Measurements from ENCODE around the gene CORO2B. TPM values are rescaled to one million over a fixed set of nuclear protein-coding genes. Genes with fewer than 3 reads are reported as not detected.

CORO2B gene
- polyA plus RNA-seq, 1 donor from 2014 or later: 15.1 TPM

GRCh38 chr15:68615301-68615700 lies 36.5 kb downstream of the CORO2B start:
- no peak overlapping the region for H3K4me3 ChIP-seq (ENCODE audit: low read length)
- no peaks in the 10 kb centered on the region for H3K36me3 ChIP-seq (ENCODE audit: insufficient read depth, low read length)
- H3K79me2 ChIP-seq (replicated peaks; ENCODE audit: insufficient read depth, low read length): peaks cover 10% of the 10 kb centered on the region
- no peaks in the 10 kb centered on the region for H3K27me3 ChIP-seq (ENCODE audit: insufficient read depth, low read depth, low read length)
- TF ChIP-seq MXI1 (conservative IDR thresholded peaks at IDR 0.05; ENCODE audit: poor library complexity, severe bottlenecking): no peak
- TF ChIP-seq SMC3 (conservative IDR thresholded peaks at IDR 0.05; ENCODE audit: poor library complexity): no peak
- TF ChIP-seq POLR2AphosphoS5 (IDR thresholded peaks at IDR 0.05): no peak
- no peak for TF ChIP-seq REST (IDR thresholded peaks at IDR 0.05; ENCODE audit: borderline replicate concordance)
- TF ChIP-seq RAD21 (conservative IDR thresholded peaks at IDR 0.05): no peak
- no peak for TF ChIP-seq CTCF (IDR thresholded peaks at IDR 0.05; ENCODE audit: poor library complexity, severe bottlenecking)
- no peak for TF ChIP-seq EZH2 (IDR thresholded peaks at IDR 0.05; ENCODE audit: borderline replicate concordance, insufficient read depth, low read length, poor library complexity, severe bottlenecking)
- TF ChIP-seq TAF1 (IDR thresholded peaks at IDR 0.05; ENCODE audit: low read depth): no peak
- TF ChIP-seq EP300 (conservative IDR thresholded peaks at IDR 0.05; ENCODE audit: poor library complexity, severe bottlenecking): no peak
- H3K4me2 ChIP-seq (ENCODE audit: low read length): no peak overlapping the region
- H3K9me3 ChIP-seq (ENCODE audit: low read length): no peaks in the 10 kb centered on the region
- no peak overlapping the region for H3K9ac ChIP-seq (ENCODE audit: low read length)
- no peaks in the 10 kb centered on the region for H3K9me2 ChIP-seq (ENCODE audit: insufficient read depth, low read length)
- no peak overlapping the region for H2AFZ ChIP-seq (ENCODE audit: low read depth, low read length)
- H3F3A ChIP-seq (ENCODE audit: insufficient read depth, low read length, poor library complexity, severe bottlenecking): no peaks in the 10 kb centered on the region
- H4K20me1 ChIP-seq (ENCODE audit: insufficient read depth): no peaks in the 10 kb centered on the region
- H3K27ac ChIP-seq (ENCODE audit: low read length): no peak overlapping the region

GRCh38 chr15:68615811-68616210 lies 37.0 kb downstream of the CORO2B start:
- Histone ChIP-seq H3K79me2 (replicated peaks; ENCODE audit: insufficient read depth, low read length) (peaks cover 10% of the 10 kb centered on the region), H3K9ac (ENCODE audit: low read length) (no peak overlapping the region), H3K9me2 (ENCODE audit: insufficient read depth, low read length) (no peaks in the 10 kb centered on the region), H3K4me2 (ENCODE audit: low read length) (no peak overlapping the region), H3K27ac (ENCODE audit: low read length) (no peak overlapping the region), H4K20me1 (ENCODE audit: insufficient read depth) (no peaks in the 10 kb centered on the region), H2AFZ (ENCODE audit: low read depth, low read length) (no peak overlapping the region), H3F3A (ENCODE audit: insufficient read depth, low read length, poor library complexity, severe bottlenecking) (no peaks in the 10 kb centered on the region), H3K36me3 (ENCODE audit: insufficient read depth, low read length) (no peaks in the 10 kb centered on the region), H3K4me3 (ENCODE audit: low read length) (no peak overlapping the region), H3K27me3 (ENCODE audit: insufficient read depth, low read depth, low read length) (no peaks in the 10 kb centered on the region), H3K9me3 (ENCODE audit: low read length) (no peaks in the 10 kb centered on the region)
- TF ChIP-seq POLR2AphosphoS5 (IDR thresholded peaks at IDR 0.05) (no peak), MXI1 (conservative IDR thresholded peaks at IDR 0.05; ENCODE audit: poor library complexity, severe bottlenecking) (no peak), EZH2 (IDR thresholded peaks at IDR 0.05; ENCODE audit: borderline replicate concordance, insufficient read depth, low read length, poor library complexity, severe bottlenecking) (no peak), CTCF (IDR thresholded peaks at IDR 0.05; ENCODE audit: poor library complexity, severe bottlenecking) (no peak)

Data from neural cell (in vitro differentiated cells).